GM19238 (cell line): ENCODE measurements around the gene METTL16.

Source experiments
- DNase-seq: peaks from one replicate; pipeline ENCODE4 v3.0.0; 2011; ENCODE audit warnings: low spot score; ENCODE audit not compliant: insufficient read length

METTL16 gene

DNA sequence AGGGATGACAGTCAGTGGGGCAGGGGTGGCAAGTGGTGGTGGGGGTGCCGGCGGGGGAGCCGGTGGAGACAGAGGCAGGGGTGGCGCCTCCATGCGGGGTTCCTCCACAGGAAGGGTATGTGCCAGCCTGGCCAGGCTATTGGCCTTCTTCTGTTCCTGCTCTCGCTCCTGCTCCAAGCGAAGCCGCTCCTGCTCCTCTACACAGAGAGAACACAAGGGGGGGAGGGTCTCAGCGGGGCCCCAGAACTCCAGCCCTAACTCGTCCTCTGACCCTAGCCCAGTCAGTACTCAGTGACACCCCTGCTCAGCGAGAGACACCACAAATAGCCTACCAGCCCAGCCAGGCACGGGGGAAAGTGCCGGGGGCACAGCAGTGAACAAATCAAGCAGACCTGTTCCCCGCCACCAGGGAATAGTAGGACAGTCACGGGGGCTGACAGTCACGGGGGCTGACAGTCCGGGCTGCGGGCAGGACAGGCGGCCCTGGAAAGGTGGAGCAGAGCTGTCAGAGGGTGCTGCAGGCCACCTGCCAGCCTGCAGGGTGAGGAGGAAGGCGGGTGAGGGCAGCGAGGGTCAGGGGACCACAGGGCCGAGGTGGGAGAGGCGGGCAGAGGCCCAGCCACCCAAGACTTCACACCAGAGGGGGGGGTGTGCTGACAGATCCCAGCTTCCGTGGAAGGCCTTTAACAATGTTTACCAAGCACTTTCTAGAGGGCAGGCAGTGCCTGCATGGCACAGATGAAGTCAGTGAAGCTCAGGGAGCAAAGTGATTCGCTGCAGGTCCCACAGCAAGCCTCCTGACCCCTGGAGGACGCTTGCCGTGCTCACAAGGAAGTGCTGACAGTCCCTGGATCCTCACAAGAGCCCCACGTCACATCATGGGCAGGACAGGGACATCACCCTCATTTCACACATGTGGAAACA, 116.2 kb downstream of the METTL16 start:
- no peak for DNase-seq

DNA sequence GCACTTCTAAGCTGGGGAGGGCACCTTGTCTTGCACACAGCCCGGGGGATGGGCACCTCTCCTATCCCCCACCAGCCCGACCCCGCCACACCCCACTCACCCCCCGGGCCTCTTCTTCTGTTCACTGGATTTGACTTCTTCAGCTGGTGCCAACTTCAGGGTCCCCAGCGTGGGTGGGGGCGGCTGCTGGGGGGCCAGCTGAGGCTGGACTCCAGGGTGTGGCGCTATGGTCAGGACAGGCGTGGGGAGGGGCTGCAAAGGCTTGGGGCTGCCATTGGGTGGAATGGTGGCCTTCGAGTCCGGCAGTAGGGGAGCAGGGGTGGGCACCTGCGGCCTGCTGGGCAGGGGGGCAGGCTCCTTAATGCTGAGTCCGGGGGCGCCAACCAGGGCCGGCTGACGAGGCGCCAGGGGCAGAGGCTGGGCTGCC, 116.9 kb downstream of the METTL16 start:
- no peak for DNase-seq

DNA sequence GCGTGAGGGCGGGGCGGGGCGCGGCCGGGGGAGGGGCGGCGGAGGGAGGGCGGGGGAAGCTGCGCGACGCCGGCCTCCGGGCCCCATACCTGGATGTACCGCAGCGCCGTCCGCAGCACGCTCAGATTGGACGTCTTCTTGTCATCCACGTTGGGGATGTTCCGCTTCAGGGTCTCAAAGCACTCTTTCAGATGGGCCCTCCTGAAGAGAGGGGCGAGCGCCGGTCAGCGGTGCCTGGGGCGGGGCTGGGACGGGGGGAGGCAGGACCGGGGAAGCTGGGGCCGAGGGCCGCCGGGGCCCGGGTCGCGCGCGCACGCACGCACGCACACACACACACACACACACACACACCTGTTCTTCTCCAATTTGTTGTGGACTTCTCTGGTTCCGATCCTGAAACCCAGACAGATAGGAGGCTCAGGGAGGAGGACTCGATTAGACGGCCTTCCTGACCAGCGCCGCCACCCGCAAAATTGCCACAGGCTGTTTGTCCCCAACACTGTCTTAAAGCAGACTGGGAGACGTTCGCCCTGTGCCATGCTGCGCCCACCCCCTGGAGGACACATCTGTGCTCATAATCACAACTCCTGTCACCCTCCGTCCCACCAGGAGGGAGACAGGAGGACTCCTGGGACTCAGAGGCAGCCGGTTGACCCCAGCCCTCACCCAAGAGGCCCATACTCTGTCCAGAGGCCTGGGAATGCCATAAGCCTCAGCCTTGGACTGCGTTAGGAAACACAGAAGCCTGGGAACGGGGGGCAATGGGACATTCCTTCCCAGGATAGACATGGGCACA, 117.5 kb downstream of the METTL16 start:
- DNase-seq = no peak

GRCh38 chr17:2393174-2393953, 118.3 kb downstream of the METTL16 start:
- DNase-seq = peak; percentile 97

DNA sequence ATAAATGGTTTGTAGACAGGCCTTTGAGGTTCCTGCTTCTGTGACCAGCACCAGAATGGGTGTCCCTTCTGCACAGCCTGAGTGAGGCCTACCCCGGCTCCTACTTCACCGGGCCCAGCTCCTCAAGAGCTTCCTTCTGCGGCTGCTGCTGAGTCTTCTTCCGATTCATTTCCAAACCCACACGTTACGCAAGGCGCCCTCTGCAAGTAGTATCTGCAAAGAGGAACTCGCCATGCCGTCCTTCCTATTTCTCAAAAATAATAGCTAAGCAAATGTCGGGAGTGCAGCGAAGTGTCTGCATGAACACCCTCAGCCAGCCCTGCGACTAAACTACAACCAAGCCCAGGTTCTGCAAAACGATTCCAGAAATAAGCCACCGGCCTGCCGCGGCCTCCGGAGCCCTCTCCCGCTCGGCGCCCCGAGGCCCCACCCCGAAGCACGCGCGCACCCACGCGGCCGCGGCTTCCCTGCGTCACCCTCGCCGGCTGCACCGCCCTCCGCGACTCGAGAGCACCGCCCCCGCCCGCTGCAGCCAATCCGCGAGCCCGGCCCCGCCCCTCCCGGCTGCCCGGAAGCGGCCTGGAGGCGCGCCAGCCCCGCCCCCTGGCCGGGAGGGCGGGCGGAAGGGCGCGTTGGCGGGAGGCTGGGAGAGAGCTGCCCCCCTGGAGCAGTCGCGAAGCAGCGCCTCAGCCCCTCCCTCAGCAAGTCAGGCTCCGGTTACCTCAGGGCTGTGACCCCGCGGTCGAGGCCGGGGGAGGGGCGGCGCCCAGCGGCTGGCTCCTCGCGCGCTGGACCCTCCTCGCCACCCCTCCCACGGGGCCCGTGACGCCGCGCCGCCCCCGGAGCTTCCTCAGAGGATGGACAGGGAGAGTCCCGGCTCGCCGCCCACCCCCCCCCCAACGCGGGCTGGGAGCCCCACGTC, 119.2 kb downstream of the METTL16 start:
- DNase-seq = peak; percentile 96

DNA sequence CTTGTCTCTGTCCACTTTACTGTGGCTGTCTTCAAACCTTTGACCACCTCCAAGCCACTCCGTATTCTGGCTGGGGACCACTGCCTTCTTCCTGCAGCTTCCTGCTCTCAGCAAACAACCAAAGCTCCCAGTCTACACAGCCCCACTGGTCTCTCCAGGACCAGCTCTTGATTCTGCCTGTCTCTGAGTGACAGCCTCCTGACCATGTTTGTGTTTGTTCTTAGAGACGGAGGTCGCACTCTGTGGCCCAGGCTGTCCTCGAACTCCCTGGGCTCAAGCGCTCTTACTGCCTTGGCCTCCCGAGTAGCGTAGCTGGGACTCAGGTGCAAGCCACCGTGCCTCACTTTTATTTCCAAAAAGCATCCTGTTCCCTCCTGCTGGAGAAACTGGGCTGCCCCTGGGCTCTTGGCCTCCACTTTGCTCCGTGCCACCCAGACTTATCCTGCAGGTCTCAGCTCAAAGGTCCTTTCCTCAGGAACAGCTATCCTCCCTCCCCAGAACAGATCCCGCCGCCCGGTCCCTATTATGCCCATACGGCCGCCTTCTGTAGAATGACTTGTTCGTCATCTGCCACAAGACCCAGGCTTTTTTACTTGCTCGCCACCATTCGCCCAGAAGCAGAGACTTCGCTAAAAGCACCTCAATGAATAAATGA, 120.0 kb downstream of the METTL16 start:
- no peak for DNase-seq

DNA sequence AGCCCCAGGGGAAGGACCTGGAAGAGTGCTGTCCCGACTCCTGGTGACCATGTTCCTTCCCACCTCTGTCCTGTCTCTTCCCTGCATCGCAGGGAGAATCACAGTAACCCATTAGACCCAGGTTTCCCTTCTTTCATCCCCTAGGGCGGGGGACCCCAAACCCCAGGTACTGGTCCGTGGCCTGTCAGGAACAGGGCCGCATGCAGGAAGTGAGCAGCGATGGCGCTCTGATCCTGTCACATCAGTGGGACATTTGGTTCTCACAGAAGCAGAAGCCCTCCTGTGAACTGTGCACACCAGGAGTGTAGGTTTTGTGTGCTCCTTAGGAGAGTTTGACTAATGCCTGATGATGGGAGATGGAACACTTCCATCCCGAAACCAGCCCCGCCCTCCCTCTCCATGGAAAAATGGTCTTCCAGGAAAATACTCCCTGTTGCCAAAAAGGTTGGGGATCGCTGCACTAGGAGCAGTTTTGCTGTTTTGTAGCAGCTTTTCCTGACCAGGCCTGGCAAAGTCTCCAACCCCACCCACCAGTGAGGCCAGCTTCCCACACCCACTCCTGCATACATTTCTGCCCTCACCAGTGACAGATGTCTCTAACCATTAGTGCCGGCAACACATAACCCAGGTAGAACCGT, 121.4 kb downstream of the METTL16 start:
- no peak for DNase-seq

- DNase-seq = no peak
These were observed 123.0 kb downstream of the METTL16 start for GRCh38 chr17:2388683-2389055.

GRCh38 chr17:2388020-2388682, 123.5 kb downstream of the METTL16 start:
- DNase-seq = no peak

DNA sequence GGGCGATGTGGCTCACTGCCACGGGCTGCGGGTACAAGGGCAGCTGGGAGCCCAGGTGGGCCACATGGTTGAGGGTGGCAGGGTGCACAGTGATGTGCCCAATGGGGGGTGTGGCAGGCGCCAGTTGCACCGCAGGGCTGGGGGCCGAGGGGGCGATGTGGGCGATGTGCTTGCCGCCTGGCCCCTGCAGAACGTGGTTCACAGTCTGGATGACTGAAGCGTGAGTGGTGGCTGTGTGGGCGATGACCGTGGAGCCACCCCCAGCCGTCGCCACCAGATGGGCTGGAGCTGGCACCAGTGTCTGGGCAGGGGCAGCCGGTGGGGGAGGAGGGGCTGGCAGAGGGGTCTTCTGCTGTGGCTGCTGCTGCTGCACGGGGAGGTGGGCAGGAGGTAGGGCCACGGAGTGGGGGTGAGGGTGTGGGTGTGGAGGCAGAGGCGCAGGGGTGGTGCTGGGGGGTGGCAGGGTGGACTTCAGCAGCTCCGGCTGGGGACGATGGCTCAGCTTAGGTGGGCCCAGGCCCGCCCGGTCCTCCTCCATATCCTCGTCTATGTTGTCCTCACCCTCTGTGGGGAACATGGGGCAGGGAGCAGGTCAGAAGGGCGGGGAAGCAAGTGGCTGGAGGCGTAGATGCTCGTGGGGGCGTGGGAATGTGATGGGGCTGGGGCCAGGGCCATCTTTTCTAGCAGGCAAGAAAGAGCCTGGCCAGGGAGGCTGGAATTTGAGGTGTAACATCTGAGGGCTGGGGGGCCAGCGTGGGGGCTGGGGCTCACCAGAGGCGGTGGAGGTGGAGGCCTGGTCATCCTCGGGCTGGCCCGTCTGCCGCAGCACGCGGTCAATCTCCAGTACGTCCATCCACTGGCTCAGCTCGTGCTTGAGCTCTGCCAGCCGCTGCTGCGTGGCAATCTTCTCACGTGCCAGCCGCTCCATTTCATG, 124.3 kb downstream of the METTL16 start:
- DNase-seq = no peak

DNA sequence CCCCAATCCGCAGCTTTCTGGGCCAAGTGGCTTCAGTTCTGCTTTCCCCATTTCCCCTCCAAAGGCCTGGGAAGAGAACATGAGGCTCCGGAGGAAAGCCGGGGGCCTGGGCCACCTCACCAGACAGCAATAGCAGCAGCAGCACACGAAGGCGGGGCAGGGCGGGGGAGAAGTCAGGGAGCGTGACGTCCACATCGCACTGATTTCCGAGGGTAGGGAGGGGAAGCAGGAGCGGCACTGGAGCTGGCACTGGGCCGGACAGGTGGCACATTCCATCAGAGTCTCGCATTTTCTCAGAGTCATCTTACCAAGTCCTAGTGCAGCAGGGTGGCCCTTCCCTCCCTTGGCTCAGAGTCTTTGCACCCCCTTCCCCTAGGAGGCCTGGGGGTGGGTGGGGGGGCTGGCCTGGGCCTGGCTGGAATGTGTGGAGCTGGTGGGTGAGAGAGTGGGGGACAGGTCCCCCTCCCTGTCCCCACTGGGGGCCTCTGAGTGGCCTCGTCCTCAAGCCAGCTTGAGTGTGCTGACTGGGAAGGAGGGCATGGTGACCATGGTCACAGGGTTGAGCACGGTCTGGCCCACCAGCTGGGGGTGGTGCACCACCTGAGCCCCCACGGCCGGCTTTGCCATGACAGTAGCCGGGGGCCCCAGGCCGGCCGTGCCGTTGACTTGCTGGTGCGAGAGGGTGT, 125.1 kb downstream of the METTL16 start:
- no peak for DNase-seq

DNA sequence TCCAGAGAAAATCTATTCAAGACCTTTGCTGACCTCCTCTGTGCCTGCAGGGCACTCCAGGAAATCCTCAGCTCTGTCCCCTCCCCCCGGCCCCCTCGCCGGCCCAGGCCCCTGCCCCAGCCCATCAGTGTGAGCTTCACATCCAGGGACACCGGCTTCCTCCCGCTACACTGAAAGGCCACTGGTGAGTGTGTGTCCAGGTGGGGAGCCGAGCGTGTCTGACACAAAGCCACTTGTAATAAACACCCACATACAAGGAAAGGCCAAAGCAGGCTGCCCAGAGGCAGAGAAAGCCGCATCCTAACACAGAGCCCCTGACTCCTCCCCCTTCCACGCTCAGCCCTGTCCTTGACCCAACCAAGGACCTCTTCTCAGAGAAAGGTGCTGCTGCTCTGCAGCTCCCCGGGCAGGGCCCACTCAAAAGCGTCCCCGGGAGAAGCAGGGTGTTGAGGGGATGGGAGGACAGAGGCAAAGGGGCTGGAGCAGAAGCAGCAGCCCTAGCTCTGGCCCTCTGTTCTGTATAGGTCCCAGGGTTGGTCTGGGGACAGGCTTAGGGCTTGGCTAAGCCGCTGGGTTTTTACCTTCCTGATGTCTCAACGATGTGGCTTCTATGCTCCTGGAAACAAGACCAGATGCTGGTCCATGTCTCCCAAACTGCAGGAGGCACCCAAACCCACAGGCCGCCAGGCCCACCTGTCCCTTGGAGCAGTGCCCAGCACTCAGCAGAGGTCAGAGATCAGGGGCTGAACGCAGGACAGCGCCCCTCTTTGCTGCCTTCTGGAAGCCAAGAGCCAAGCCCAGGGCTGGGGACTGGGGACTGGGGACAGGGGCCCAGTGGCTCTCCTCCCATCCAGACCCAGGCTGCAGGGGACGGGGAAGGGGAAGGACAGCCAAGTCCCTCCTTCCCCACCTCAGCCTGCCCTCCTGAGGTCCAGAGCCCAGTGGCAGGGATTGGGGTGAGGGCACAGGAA, 126.2 kb downstream of the METTL16 start:
- no peak for DNase-seq

GRCh38 chr17:2384439-2385127, 127.1 kb downstream of the METTL16 start:
- no peak for DNase-seq

DNA sequence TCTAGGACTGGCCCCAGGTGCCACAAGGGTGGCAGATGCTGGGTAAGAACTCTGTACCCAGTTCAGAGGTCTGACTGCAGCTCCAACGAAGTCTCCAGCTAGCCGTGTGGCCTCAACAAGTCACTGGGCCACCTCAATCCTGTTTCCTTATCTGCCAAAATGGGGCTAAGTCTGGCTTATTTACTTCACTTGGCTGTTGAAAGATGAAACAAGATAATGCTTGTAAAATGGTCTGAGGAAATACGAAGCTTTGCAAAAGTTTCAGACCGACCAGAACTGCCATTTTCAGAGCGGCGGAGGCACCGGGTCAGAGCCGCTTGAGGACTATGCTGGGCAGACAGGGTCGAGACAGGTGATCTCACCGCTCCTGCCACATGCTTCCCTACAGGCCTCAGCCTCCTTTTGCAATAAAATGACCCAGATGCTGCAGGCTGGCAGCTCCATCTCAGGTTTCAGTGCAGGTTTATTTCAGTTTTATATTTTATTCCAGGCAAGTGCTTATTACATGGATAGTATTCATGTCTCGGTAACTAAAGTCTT, 128.0 kb downstream of the METTL16 start:
- DNase-seq = no peak

DNA sequence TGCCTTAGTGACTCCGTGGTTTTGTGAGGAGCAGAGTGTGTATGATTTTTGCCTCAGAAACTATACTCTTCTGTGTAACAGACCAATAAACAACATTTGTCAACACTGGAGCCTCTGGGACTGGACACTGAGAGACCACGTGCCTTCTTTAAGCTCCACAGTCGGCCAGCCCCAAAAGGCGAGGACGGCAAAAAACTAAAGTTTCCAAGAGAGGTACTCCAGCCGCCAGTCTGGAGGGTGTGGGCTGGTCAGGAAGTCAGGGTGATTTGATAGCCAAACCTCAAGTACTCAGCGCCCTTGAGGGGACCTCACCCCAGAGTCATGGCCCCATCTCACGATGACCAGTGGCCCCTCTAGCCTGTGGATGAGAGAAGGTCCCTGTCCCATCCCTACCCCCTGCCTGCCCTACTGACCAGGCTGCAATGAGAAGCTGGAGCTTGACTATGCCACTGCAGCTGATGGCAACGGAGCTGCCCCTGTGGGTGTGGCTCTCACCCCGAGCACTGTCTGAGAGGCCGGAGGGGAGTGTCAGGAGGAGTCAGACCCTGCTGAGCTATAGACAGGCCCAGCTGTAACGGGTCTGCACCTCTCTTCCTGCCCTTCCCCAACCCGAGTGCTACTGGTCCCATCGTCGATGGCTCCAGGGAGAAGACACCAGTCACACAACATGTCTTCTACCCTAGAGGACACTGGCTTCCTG, 130.6 kb downstream of the METTL16 start:
- DNase-seq = no peak
